HG03135 (cell line): ENCODE data around the gene KMT2E.

Experiments used
- ATAC-seq: cut with Tn5 transposase; IDR thresholded peaks from one replicate; pipeline ENCODE4 v1.9.1; 2021; ENCODE audit warnings: mild to moderate bottlenecking, moderate library complexity; ENCODE audit not compliant: unreplicated experiment

The KMT2E gene

DNA sequence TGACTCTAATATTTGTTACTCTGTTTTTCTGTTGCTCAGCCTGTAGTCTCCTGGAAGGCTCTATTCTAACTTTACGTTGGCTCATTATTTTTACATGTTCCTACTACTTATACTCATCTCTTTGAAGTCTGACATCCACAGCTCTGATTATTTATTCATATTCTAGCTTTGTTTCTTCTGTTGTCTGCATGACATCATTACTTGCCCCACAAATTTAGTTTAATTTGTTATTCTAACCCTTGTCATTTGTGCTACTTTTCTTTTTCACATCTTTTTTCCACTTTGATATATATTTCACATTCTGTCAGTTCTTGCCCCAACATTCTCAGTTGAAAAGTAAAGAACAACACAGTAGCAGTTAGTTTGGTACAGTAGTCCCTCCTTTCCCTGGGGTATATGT, 51.1 kb downstream of the KMT2E start:
- ATAC-seq = no peak

DNA sequence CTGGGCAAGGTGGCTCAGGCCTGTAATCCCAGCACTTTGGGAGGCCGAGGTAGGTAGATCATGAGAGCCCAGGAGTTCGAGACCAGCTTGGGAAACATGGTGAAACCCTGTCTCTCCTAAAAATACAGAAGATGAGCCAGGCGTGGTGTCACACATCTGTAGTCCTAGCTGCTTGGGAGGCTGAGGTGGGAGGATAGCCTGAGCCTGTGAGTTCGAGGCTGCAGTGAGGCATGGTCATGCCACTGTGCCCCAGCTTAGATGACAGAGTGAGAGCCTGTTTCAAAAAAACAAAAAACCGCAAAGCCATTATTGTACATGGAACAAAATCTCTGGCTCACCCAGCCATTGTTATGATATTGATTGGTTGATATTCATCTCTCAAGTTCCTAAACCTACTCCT, 53.7 kb downstream of the KMT2E start:
- no peak for ATAC-seq

DNA sequence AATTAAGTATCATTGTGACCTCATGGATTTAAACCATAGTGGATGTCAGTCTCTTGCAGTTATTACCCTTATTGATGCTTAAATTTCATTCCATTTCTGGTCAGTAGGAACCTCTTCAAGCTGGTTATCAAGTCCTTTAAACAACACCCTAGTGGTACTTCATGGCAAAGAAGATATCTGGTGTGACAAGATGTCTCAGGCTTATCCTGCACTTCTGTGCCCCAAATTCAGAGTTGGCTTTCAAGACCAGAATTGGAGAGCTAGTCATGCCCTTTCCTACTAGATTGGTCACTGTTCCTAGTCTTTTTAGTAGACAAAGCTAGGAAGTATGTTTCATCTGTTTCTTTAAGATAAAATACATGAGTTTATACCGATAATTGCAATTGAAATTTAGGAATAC, 54.9 kb downstream of the KMT2E start:
- no peak for ATAC-seq

DNA sequence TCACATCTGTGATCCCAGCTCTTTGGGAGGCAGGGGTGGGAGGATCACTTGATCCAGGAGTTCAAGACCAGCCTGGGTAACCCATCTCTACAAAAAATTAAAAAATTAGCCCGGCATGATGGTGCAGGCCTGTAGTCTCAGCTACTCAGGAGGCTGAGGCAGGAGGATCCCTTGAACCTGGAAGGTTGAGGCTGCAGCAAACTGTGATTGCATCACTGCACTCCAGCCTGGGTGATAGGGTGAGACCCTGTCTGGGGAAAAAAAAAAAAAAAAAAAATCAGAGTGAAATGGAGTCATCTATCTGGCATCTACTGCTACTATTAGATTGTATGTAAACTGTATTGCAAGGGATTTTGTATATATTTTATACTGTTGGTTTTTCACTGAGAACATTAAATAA, 59.1 kb downstream of the KMT2E start:
- no peak for ATAC-seq

DNA sequence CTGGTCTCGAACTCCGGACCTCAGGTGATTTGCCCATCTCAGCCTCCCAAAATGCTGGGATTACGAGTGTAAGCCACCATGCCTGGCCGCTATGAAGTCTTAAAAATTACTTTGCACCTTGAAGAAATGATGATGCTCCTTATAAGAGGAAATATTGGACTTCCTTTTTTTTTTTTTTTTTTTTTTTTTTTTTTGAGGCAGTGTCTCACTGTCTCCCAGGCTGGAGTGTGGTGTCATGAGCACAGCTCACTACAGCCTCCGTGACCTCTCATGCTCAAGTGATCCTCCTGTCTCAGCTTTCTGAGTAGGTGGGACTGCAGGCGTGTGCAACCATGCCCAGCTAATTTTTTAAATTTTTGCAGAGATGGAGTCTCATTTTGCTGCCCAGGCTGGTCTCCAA, 65.3 kb downstream of the KMT2E start:
- ATAC-seq = no peak

DNA sequence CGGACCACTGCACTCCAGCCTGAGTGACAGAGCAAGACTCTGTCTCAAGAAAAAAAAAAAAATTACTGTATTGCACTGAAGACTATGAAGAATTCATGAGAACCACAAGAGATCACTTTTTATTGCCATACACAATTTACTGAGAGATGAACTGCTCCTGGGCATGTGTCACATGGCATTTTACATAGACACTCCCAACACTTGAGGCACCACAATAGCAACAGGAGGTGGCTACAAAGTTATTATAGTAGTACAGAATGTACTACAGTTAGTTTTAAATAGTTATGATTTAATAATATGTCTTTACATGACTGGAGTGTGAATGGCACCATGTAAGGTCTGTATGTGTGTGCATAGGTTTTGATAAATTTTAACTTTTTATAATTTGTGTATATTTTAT, 70.6 kb downstream of the KMT2E start:
- ATAC-seq = no peak

DNA sequence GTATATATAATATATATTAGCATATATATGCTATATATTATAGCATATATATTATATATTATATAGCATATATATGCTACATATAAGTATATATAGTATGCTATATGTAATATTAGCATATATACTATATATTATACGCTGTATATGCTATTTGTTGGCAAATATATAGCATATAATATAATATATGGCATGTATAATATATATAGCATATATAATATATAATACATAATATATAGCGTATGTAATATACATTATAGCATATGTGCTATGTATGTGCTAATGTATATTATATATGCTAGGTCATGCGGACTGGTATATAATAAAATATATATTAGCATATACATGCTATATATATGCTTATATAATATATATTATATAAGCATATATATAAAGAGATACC, 72.8 kb downstream of the KMT2E start:
- no peak for ATAC-seq

DNA sequence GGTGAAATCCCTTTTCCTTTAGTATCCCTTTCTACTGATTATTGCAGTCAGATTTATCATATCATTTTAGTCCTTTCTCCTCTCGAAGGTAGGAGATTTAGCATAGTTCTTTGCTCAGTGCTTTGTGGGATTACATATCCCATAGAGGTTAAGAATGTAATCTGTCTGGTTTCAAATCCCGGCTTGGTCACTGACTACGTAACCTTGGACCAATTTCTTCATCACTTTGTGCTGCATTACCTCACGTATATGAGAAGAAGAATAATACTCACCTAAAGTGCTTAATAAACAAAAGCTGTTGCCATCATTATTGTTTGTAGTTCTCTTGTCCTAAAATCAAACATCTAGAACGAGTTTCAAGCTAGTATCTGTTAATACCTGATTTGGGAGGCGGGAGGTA, 74.0 kb downstream of the KMT2E start:
- no peak for ATAC-seq

DNA sequence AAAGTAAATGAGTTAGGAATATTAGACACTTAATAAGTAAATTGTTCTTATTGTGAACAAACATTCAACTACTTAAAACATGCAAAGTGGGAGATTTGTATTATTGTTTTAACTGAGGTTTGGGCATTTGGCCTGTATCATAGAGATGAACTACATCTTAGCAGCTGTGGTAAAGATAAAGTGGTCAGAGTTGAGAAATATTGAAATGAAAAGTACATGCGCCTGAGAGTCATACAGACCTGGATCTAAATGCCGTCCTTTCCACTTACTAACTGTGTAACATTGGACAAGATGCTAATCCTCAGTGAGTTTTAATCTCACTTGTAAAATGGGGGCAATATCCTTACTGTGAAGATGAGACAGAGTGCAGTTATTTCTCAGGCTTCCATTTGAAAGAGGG, 74.5 kb downstream of the KMT2E start:
- no peak for ATAC-seq

DNA sequence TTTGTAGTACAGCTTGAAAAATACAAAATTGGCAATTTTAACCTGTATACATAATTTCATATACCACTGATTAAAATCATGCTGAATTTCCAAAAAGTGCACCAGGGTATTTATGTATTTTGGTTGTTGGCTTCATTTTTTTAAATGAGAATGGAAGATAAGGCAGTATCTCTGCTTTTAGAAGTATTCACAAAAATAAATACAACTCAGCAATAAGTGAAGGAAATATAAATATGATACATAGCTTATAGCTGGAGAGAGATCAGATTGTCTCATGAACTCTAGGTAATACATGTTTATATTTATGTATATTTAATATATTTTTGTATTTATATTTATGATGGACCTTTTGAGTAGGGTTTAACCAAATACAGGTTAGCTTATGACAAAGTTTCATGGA, 81.0 kb downstream of the KMT2E start:
- no peak for ATAC-seq

DNA sequence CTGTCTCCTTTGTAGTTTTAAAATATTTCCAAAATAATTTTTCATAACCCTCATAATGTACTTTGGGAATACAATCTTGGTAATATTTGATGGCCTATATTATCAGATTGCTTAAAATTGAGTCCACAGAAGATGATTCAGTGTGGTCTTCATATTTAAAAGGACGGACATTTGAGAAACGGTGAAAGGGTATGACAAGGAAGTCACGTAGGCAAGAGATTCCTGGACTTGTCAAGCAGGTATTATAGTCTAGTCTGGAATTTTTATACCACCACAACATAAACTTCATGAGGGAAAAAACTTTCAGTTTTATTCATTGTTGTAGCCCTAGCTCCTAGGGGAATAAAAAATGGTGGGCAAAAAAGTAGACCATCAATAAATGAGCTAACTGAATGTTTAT, 82.3 kb downstream of the KMT2E start:
- ATAC-seq = no peak

DNA sequence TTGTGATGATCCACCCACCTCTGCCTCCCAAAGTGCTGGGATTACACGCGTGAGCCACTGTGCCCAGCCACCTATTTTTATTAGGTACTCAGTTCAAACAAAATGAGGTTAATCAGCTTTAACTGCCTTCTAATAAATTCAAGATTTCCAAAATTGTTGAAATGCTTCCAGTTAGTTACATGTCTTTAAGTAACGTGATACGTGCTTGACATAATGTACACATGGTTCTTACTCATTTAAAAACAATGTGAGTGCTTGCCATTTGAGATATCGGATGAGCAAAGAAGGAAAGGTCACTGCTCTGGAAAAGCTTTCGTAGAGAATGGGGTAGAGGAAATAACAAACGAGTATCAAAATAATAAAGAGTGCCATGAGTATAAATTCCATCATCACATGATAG, 83.6 kb downstream of the KMT2E start:
- no peak for ATAC-seq

DNA sequence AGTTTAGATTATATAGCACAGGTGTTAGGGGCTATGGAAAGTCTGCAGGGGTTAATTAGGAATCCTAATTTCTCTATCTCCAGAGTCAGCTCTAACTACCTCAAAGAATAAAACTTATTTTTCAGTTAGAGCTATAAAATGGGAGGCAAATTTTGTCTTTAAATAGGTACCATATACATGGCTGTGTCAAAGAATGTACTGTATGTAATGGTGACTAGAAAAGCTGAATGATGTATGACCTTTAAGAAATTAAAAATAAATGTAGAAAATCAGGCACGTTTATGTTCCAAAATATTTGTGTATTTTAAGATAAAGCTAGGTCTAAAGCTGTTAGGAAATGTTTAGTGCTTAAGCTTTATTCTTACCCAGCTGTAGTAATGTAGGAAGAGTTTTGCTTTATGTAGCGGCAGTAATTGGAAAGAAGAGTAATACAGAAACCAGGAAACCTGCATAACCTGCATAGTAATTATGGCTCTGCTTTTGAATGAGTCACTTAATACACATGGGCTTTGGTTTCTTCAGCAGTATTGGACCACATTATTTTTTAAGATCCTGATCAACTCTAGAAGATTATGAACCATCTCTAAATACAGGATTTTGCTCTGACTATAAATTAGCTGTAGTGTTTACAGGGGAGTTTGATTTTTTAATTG, 85.0 kb downstream of the KMT2E start:
- no peak for ATAC-seq

DNA sequence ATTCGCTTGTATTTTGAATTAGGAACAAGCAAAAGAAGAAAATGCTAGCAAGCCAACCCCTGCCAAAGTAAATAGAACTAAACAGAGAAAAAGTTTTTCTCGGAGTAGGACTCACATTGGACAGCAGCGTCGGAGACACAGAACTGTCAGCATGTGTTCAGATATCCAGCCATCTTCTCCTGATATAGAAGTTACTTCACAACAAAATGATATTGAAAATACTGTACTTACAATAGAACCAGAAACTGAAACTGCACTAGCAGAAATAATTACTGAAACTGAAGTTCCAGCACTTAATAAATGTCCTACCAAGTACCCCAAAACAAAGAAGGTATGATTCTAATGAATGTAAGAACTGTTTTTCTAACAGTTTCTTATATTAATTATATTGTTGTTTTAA, 87.9 kb downstream of the KMT2E start:
- no peak for ATAC-seq

DNA sequence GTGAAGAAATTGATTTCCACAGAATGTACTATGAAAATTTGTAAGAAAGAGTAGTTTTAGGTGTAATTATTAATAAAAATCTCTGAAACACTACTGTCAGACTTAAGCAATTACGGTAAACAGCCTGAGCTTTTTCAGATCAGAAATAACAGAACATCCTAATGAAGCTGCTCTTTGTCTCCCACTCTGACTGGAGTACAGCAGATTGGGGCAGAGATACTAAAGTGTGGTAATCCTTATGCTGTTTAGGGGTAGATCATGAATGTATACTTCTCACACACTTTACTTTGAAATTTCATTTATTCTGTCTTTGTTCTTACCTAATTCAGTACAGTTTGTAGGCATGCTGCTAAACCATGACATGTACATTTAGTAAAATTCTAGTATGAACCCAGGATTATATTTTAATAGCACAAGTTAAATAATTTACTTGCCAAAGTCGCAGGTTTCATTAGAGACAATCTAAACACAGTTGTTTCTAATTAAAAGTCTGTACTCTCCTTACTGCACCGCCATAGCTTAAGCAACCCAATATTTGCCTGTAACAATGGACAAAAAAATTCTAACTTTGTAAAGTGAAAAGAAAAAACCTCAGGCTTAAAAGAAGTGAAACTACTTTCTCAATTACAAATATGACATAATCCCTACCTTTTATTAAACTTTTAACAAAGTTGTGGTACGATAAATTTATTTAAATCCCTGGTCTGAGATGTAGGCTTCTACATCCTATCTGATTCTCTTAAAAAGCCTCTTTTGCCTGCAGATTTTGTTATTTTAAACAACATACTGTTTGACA, 88.8 kb downstream of the KMT2E start:
- no peak for ATAC-seq

DNA sequence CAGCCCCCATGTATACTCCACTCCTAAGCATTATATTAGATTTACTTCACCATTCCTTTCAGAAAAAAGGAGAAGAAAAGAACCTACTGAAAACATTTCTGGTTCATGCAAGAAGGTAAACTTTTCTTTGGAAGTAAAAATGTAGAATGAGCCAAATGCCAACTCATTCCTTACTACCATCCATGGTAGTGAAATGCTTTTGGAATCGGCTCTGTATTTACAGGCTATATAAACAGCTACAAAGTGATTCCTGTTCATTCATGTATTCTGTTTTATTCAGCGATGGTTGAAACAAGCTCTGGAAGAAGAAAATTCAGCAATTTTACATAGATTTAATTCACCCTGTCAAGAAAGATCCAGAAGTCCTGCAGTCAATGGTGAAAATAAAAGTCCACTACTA, 91.6 kb downstream of the KMT2E start:
- ATAC-seq = no peak

DNA sequence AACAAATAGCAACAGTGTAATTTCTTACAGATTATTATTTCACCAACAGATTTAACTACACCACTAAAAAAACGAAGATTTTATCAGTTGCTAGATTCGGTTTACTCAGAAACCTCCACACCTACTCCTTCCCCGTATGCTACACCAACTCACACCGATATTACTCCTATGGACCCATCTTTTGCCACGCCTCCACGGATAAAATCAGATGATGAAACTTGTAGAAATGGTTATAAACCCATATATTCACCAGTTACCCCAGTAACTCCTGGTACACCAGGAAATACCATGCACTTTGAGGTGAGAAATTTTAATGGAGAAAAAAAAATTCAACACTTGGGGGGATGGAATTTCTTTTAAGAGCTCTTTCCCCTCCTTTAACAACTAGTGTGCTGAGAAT, 92.5 kb downstream of the KMT2E start:
- no peak for ATAC-seq

DNA sequence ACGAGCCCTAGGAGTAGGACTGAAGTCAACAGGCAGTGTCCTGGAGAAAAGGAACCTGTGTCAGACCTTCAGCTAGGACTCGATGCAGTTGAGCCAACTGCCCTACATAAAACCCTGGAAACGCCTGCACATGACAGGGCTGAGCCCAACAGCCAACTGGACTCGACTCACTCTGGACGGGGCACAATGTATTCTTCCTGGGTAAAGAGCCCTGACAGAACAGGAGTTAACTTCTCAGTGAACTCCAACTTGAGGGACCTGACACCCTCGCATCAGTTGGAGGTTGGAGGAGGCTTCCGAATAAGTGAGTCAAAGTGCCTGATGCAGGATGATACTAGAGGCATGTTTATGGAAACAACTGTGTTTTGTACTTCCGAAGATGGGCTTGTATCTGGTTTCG, 93.5 kb downstream of the KMT2E start:
- ATAC-seq = no peak

DNA sequence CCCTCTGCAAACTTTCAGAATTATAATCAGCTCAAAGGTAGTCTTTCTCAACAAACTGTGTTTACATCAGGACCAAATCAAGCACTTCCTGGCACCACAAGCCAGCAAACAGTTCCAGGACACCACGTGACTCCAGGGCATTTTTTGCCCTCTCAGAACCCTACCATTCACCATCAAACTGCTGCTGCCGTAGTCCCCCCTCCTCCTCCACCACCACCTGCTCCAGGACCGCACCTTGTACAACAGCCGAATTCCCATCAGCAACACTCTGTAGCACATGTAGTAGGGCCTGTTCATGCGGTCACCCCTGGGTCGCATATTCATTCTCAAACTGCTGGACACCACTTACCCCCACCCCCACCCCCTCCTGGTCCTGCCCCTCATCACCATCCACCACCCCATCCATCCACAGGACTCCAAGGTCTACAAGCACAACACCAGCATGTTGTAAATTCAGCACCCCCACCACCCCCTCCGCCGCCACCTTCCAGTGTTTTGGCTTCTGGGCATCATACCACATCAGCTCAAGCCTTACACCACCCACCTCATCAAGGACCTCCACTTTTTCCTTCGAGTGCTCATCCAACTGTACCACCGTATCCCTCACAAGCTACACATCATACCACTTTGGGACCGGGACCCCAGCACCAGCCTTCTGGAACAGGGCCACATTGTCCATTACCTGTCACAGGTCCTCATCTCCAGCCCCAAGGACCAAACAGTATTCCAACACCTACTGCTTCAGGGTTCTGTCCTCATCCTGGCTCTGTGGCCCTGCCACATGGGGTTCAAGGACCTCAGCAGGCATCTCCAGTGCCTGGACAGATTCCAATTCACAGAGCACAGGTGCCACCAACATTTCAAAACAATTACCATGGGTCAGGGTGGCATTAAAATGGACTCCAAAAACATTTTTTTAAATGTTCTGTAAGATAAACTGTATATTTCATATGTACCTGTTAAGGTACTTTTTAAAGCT, 98.7 kb downstream of the KMT2E start:
- ATAC-seq = no peak

DNA sequence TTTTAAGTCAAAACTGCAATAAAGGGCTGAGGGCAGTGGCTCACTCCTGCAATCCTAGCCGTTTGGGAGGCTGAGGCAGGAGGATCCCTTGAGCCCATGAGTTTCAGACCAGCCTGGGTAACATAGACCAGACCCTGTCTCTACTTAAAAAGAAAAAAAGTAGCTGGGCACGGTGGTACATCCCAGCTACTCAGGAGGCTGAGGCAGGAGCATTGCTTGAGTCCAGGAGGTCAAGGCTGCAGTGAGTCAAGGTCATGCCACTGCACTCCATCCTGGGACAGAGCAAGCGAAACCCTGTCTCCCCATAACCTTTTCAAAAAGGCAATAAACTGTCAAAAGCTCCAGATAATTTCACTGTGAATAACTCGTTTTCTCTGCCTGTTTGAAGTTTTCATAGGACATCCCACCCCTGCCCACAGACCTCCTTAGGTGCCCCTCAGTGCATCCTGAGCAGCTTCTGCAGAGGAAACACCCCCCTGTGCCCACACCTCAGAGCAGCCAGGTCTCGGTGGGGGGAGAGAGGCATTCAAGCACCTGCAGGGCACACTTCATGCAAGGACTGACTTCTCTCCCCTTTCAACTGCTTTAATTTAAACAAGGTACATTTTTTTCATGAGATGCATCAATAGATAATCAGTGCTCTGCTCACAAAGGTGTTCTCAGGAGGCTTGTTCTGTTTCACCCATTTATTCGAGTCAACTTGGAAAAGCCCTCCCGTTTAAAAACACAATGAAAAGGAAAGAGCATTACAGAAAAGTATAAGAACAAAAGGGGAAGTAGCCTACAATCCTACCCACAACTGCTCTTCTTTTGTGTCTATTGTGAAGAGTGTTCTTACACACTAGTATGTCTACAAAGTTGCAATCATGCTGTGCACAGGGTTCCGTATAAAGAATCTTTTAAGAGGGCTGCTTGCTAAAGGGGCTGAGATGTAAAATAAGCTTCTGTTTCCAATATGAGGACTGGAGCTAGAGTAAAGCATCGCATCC, 104.9 kb downstream of the KMT2E start:
- no peak for ATAC-seq
